GM13977 (cell line): ENCODE data around the gene TOR3A.
"Not testable (repeated sequence)": the region's sequence is repeated elsewhere in the genome, so short reads cannot be mapped to it uniquely, and the experiment has no call there.

Experiments
- DNase-seq: peaks from one replicate; pipeline ENCODE4 v3.0.0; 2012; ENCODE audit warnings: low spot score
- in situ Hi-C: fragments of 300-500 bp; cut with MboI; formaldehyde crosslinking; loops from one replicate; pipeline ENCODE4 v1.12.0; 2022; ENCODE audit warnings: low sequenced_read_pairs, low pct_unique_long_range_greater_than_20kb, mixed read lengths, inconsistent platforms; ENCODE audit not compliant: unreplicated experiment
- TF ChIP-seq, protein P1 (sequence below): IDR thresholded peaks from 2 replicates; pipeline ENCODE4 v1.5.1; 2012; ENCODE audit warnings: mild to moderate bottlenecking, control low read depth; ENCODE audit not compliant: insufficient read depth; ENCODE audit errors: extremely low read depth, missing control alignments

TOR3A gene, protein sequence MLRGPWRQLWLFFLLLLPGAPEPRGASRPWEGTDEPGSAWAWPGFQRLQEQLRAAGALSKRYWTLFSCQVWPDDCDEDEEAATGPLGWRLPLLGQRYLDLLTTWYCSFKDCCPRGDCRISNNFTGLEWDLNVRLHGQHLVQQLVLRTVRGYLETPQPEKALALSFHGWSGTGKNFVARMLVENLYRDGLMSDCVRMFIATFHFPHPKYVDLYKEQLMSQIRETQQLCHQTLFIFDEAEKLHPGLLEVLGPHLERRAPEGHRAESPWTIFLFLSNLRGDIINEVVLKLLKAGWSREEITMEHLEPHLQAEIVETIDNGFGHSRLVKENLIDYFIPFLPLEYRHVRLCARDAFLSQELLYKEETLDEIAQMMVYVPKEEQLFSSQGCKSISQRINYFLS

DNA sequence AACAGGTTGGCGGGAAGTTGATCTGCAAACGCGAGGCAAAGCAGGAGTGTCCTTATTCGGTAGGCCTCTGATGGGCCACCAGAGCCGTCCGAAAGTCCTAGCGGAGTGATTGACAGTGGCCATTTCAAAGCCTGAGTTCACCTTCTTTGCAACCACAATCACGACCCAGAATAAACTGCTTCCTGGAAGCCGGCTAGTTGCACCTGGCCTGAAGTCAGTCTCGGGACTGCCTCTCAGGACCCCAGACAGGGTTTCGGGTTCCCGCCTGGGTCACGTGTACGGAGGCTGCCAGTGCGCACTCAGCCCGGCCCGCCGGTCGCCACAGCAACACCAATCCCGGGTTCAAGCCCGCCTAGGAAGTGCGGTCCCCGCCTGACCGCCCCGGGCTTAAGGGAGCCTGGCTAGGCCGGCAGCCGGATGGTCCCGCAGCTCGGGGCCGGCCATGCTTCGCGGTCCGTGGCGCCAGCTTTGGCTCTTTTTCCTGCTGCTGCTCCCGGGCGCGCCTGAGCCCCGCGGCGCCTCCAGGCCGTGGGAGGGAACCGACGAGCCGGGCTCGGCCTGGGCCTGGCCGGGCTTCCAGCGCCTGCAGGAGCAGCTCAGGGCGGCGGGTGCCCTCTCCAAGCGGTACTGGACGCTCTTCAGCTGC lies at the start of gene TOR3A:
TSS of gene TOR3A (plus strand) at position 384 of the 646 bp plus-strand sequence. CDS start at position 443, 59 bp downstream.
- TF ChIP-seq, protein P1, sequence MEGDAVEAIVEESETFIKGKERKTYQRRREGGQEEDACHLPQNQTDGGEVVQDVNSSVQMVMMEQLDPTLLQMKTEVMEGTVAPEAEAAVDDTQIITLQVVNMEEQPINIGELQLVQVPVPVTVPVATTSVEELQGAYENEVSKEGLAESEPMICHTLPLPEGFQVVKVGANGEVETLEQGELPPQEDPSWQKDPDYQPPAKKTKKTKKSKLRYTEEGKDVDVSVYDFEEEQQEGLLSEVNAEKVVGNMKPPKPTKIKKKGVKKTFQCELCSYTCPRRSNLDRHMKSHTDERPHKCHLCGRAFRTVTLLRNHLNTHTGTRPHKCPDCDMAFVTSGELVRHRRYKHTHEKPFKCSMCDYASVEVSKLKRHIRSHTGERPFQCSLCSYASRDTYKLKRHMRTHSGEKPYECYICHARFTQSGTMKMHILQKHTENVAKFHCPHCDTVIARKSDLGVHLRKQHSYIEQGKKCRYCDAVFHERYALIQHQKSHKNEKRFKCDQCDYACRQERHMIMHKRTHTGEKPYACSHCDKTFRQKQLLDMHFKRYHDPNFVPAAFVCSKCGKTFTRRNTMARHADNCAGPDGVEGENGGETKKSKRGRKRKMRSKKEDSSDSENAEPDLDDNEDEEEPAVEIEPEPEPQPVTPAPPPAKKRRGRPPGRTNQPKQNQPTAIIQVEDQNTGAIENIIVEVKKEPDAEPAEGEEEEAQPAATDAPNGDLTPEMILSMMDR = no peak
- peak; percentile 96 for DNase-seq
- in situ Hi-C loops = loop anchor here (10.0 kb wide), 1 partner anchor 283 kb away; the partner anchor contains the start of gene AXDND1

DNA sequence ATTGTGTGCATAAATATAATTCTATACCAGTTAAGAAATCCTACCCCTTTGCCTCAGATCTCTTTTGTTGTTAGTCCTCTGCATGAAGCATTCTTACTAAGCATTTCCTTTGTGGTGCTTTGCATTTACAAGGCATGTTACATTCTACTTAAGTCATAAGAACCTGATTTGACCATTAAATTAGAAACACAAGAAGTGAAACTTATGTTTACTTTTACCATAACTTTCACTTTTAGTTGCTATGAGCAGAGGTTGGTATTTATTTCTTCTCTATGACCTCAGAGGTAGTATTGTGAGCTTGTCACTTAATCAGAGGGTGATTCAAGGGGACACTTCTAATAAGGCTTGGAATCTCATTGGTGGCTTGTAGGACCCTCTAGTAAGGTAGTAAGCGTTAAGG lies 47.1 kb upstream of the TOR3A start:
- DNase-seq = peak; percentile 76
- in situ Hi-C loops = no loop called here

DNA sequence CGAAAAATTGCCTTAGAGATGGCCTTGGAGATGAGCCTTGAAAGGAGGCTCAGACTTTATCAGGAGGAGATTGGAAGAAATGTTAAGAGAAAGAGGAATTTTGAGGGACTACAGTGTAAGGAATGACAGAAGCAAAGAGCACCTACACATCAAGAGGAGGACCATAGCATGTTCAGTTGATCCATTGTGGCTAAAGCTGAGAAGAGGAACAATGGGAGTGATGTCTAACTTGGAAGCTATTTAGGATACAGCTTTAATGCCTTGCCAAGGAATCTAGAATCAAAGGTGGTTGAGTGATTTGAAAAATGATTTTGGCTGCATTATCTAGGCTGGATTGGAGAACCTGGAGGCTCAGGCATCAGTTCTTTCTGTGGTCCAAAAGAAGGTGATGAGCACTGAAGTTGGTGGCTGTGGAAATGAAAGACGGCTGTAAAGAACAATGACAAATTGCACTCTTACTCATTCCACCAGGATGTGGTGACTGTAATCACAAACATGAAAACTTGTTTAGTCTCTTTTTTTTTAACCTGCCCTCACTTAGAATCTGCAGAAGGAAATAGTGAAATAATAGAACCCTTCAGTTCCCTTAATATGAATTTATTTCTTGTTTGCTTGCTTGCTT lies 44.9 kb upstream of the TOR3A start:
- peak; percentile 45 for DNase-seq
- TF ChIP-seq, protein P1 = no peak
- in situ Hi-C loops = no loop called here

More for the DNA sequence above, 47.1 kb upstream of the TOR3A start:
- TF ChIP-seq, protein P1 = no peak

DNA sequence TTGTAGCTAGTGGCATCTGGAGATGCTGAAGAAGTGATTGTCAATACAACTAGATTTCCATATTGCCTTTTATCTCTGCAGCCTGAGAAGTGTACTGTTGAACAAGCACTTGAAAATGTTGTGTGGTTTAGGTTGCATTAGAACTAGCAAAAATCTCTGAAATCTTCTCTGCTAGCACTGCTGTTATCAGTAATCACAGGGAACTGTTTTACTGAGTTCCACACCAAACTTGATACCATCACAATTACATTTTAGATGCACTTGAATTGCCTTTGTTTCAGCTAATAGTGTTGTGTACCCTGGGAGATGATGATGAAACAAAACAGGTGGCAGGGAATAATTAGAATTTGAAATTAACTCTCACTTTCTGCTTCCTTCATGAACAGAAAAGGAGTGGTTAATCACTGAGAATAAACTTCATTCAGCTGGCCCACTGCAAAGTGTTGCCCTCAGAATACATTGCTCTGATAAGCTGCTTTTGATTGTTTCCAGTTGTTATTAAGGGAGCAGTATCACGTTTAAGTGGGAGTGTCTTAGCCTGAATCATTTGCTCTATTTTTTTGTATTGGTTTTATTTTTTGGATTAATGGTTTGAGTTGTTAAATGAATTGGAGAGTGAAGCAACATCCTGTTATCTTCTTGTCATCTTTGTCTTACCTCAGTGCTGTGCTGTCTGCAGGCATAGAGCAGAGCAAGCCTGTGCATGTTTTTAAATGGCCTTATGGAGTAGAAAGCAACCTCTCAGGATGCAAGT lies 43.2 kb upstream of the TOR3A start:
- in situ Hi-C loops = no loop called here
- no peak for DNase-seq
- TF ChIP-seq, protein P1 = no peak

DNA sequence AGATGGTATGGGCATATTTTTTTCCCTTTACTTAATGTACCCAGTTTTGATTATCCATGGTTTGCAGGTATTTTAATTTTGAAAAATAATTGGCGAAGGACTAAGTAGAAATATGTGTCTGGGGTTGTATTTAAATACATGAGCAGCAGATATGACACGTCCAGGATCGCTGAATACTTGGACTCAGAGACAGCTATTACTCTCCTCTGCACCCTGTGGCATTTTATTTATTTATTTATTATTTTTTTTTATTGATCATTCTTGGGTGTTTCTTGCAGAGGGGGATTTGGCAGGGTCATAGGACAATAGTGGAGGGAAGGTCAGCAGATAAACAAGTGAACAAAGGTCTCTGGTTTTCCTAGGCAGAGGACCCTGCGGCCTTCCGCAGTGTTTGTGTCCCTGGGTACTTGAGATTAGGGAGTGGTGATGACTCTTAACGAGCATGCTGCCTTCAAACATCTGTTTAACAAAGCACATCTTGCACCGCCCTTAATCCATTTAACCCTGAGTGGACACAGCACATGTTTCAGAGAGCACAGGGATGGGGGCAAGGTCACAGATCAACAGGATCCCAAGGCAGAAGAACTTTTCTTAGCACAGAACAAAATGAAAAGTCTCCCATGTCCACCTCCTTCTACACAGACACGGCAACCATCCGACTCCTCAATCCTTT lies 42.2 kb upstream of the TOR3A start:
- in situ Hi-C loops, DNase-seq: not testable (repeated sequence)

DNA sequence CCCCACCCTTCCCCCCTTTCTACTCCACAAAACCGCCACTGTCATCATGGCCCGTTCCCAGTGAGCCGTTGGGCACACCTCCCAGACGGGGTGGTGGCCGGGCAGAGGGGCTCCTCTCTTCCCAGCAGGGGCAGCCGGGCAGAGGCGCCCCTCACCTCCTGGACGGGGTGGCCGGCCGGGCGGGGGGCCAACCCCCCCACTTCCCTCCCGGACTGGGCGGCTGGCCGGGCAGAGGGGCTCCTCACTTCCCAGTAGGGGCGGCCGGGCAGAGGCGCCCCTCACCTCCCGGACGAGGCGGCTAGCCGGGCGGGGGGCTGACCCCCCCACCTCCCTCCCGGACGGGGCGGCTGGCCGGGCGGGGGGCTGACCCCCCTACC lies 41.7 kb upstream of the TOR3A start:
- in situ Hi-C loops, DNase-seq: not testable (repeated sequence)

DNA sequence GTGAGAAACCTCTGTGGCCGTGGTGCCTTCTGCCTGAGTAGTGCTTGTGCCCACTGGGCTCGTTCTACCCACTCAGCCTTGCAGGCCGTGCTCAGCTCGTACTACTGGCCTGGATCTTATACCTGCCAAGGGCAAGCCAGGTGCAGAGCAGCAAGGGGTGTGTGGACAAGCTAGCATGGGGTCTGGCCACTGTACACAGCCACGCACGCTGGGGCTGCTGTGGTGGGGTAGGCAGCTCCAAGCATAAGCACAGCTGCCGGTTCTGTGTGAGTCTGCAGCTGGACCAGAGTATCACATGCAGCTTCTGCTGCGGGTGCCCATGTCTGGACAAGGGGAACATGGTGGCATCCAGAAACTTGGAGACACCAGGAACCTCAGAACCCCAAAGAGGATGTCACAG lies 39.8 kb upstream of the TOR3A start:
- TF ChIP-seq, protein P1 = no peak
- in situ Hi-C loops = no loop called here
- no peak for DNase-seq
